Fibroblast of villous mesenchyme (primary cell): Measurements from ENCODE around the gene TTYH2. TPM values are rescaled to one million over a fixed set of nuclear protein-coding genes. Genes with fewer than 3 reads are reported as not detected.

ENCODE experiments used
- DNase-seq: peaks from one replicate; pipeline ENCODE4 v3.0.0-alpha.2; 2010; ENCODE audit warnings: low read depth
- H3K4me3 ChIP-seq: 2 replicates; pipeline ENCODE4 v1.5.1; 2011; ENCODE audit warnings: low read depth, mild to moderate bottlenecking, low read length
- CTCF ChIP-seq: IDR thresholded peaks from 2 replicates; pipeline ENCODE4 v1.5.1; 2012; ENCODE audit warnings: low read depth, mild to moderate bottlenecking, low read length; ENCODE audit not compliant: insufficient read depth
- total RNA-seq: library from RNA; depleted of rRNA; stranded (reverse); fragments of >200 nt; gene quantifications from 2 replicates; pipeline ENCODE4 v1.2.3, GENCODE V29; 2012

The TTYH2 gene
- total RNA-seq, 1 donor = 1.3 TPM

GRCh38 chr17:74235911-74236371 is 22.6 kb downstream of the TTYH2 start:
- TF ChIP-seq CTCF = no peak
- DNase-seq = no peak
- H3K4me3 ChIP-seq = no peak overlapping the region

DNA sequence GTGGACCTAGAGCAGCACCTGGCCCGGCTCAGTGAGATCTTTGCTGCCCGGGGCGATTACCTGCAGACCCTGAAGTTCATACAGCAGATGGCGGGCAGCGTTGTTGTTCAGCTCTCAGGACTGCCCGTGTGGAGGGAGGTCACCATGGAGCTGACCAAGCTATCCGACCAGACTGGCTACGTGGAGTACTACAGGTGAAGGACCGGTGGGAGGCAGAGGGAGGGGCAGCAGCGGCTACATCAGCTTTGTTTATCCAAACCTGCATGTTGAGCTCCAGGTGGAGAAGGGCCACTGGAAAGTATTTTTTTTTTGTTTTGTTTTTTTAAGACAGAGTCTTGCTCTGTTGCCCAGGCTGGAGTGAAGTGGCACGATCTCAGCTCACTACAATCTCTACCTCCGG is 23.9 kb downstream of the TTYH2 start:
- no peak for DNase-seq
- H3K4me3 ChIP-seq = no peak overlapping the region
- no peak for TF ChIP-seq CTCF

- no peak overlapping the region for H3K4me3 ChIP-seq
- DNase-seq = no peak
- no peak for TF ChIP-seq CTCF
Measured at GRCh38 chr17:74239172-74239571, 25.8 kb downstream of the TTYH2 start.

DNA sequence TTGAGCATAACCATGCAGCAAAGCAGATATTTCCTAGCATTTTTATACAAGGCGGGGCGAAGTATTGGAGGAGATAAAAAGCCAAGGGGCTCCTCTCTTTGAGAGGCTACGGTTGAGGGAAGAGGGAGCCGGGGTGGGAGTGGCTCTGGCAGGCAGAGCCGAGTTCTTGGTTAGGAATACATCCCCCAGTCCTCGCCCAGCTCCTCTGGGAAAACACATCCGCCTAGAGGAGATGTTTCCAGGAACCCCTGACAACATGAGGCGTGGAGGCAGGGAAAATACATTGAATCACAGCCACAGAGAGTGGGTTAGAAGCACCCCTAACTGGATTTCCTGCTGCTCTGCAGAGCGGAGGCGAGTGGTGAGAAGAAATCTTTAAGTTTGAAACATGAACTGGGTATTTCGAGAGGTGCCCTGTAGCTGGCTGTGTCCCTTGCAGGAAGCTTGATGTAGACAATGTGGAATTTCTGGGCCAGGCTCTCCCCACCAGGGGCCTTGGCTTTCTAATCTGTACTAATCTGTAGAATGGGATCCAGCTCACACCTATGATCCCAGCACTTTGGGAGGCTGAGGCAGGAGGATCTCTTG is 27.3 kb downstream of the TTYH2 start:
- H3K4me3 ChIP-seq = no peak overlapping the region
- no peak for TF ChIP-seq CTCF
- no peak for DNase-seq

DNA sequence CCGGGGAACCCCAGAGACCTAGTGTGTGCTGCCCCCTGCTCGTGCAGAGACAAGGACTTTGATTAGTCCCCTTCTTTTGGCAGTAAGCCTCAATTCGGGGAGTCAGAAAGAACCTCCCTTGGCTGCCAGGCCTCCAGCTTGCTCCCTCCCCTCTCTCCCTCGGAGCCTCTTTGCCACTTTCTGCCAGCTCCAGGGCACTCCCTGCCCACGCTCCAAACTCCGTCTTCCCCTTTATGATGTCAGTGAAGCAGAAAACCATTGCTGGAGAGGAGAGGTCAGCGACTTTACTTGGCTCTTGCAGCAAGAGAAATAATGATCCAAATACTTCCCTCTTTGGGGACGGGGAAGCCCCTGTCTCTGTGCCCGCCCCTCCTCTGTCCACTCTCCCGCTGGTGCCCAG is 28.1 kb downstream of the TTYH2 start:
- no peak overlapping the region for H3K4me3 ChIP-seq
- TF ChIP-seq CTCF = no peak
- DNase-seq = no peak

GRCh38 chr17:74241847-74242246 is 28.5 kb downstream of the TTYH2 start:
- TF ChIP-seq CTCF = no peak
- H3K4me3 ChIP-seq = no peak overlapping the region
- no peak for DNase-seq

- no peak for TF ChIP-seq CTCF
- no peak overlapping the region for H3K4me3 ChIP-seq
- DNase-seq = no peak
Measured at GRCh38 chr17:74243013-74243755, 29.8 kb downstream of the TTYH2 start.
